HEK293 (cell line): ENCODE data around the gene NIPBL.

Experiments
- CTCF ChIA-PET: fragments of 350-600 bp; formaldehyde crosslinking; extraction: SDS; loops from one replicate; lab custom pipeline; 2021; ENCODE audit warnings: antibody characterized with exemption; lab: Yijun Ruan, JAX
- POLR2A ChIA-PET: fragments of 300-600 bp; formaldehyde crosslinking; extraction: SDS; loops from one replicate; lab custom pipeline; 2020; ENCODE audit warnings: antibody characterized with exemption, inconsistent platforms; lab: Yijun Ruan, JAX
- H3K27ac ChIP-seq: fragments of 200-500 bp; sonication (Bioruptor generic); 2 replicates; pipeline ENCODE4 v1.5.1; 2014; ENCODE audit warnings: low read depth, low read length, control low read depth, inconsistent platforms; ENCODE audit errors: extremely low read depth
- H3K36me3 ChIP-seq, 2 experiments: fragments of 200-500 bp in 1 of 2; sonication (Bioruptor generic) in 1 of 2; 1 replicate in 1 of 2; 2 replicates in 1 of 2; pipeline ENCODE4 v1.5.1; 2014 to 2017; ENCODE audit warnings: inconsistent platforms in 2 of 2, low read length in 2 of 2; ENCODE audit not compliant: control insufficient read depth in 2 of 2, insufficient read depth in 1 of 2
- H3K4me1 ChIP-seq: fragments of 200-500 bp; sonication (Bioruptor generic); 2 replicates; pipeline ENCODE4 v1.5.1; 2014; ENCODE audit warnings: mild to moderate bottlenecking, low read length, inconsistent platforms; ENCODE audit not compliant: control insufficient read depth, insufficient read depth
- H3K4me3 ChIP-seq: 2 replicates; pipeline ENCODE4 v1.5.1; 2011; ENCODE audit warnings: low read depth, mild to moderate bottlenecking, control low read depth, low read length, moderate library complexity
- H3K9me3 ChIP-seq: fragments of 200-500 bp; sonication (Bioruptor generic); 2 replicates; pipeline ENCODE4 v1.5.1; 2014; ENCODE audit warnings: low read depth, low read length, inconsistent platforms; ENCODE audit not compliant: control insufficient read depth, insufficient read depth
- OVOL3 ChIP-seq: fragments of 450-650 bp; formaldehyde crosslinking; IDR thresholded peaks from 2 replicates; pipeline ENCODE4 v1.5.1; 2016; ENCODE audit warnings: missing biosample characterization, missing genetic modification characterization
- PRDM1 ChIP-seq: fragments of 450-650 bp; formaldehyde crosslinking; IDR thresholded peaks from 2 replicates; pipeline ENCODE4; 2016; ENCODE audit warnings: missing biosample characterization, missing genetic modification characterization
- SP7 ChIP-seq: fragments of 450-650 bp; formaldehyde crosslinking; IDR thresholded peaks from 2 replicates; pipeline ENCODE4 v1.5.1; 2016; ENCODE audit warnings: missing biosample characterization, missing genetic modification characterization
- ZNF366 ChIP-seq: fragments of 450-650 bp; formaldehyde crosslinking; conservative IDR thresholded peaks from 2 replicates; pipeline ENCODE4 v1.5.1; 2016; ENCODE audit warnings: missing biosample characterization, missing genetic modification characterization
- ZNF394 ChIP-seq: fragments of 450-650 bp; formaldehyde crosslinking; IDR thresholded peaks from 2 replicates; pipeline ENCODE4 v1.5.1; 2016; ENCODE audit warnings: missing biosample characterization, missing genetic modification characterization, mild to moderate bottlenecking, moderate library complexity, borderline replicate concordance
- ZNF501 ChIP-seq: fragments of 450-650 bp; formaldehyde crosslinking; IDR thresholded peaks from 2 replicates; pipeline ENCODE4 v1.5.1; 2016; ENCODE audit warnings: missing biosample characterization, missing genetic modification characterization
- ZNF571 ChIP-seq: fragments of 450-650 bp; formaldehyde crosslinking; IDR thresholded peaks from 2 replicates; pipeline ENCODE4 v1.5.0; 2017; ENCODE audit warnings: missing biosample characterization, missing genetic modification characterization
- TF ChIP-seq, protein P1 (sequence below): fragments of 450-650 bp; formaldehyde crosslinking; IDR thresholded peaks from 2 replicates; pipeline ENCODE4 v1.5.1; 2017; ENCODE audit warnings: missing biosample characterization, mild to moderate bottlenecking, missing genetic modification characterization, moderate library complexity
- TF ChIP-seq, protein P2 (sequence below): fragments of 450-650 bp; formaldehyde crosslinking; IDR thresholded peaks from 2 replicates; pipeline ENCODE4 v1.5.1; 2017; ENCODE audit warnings: missing biosample characterization, missing genetic modification characterization
- TF ChIP-seq, protein P3 (sequence below): fragments of 450-650 bp; formaldehyde crosslinking; optimal IDR thresholded peaks from 2 replicates; pipeline ENCODE3; 2016; ENCODE audit warnings: missing biosample characterization, mild to moderate bottlenecking, missing genetic modification characterization

NIPBL gene

DNA sequence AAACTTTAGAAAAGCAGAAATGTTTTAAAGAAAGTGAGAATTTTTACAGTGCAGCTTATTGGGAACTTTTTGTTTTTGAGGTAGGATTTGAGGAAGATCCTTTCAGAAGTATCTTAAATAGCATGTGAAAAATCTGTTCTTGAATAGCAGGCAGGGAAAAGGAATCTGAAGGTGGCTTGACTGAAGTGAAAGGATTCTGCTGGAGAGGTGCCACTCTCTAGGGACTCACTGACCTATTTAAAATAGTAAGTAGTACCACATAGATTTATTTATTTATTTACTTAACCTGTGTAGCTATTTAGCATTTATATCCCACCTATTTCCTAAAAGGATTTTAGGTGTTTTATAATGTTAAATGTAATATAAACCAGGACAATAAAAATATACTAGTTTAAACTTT lies 69.1 kb downstream of the NIPBL start:
- CTCF ChIA-PET = interaction anchor here (0.5 to 2.8 kb wide), 12 partner anchors 9 to 938 kb away, joined by 3 to 18 read pairs (median 3); no protein-coding TSS in a partner anchor
- peak; percentile 65 for TF ChIP-seq PRDM1 (tag by site-specific recombination)
- TF ChIP-seq ZNF501 (tag by site-specific recombination) = no peak
- no peak overlapping the region for H3K4me3 ChIP-seq
- H3K27ac ChIP-seq = no peak overlapping the region
- H3K4me1 ChIP-seq = peaks cover 56% of the 10 kb centered on the region
- no peaks in the 10 kb centered on the region for H3K36me3 ChIP-seq
- POLR2A ChIA-PET = interaction anchor here (0.6 to 3.5 kb wide), 2 partner anchors 69 to 330 kb away, joined by 3 to 13 read pairs; partner anchors contain the start of gene NIPBL
- no peaks in the 10 kb centered on the region for H3K9me3 ChIP-seq

DNA sequence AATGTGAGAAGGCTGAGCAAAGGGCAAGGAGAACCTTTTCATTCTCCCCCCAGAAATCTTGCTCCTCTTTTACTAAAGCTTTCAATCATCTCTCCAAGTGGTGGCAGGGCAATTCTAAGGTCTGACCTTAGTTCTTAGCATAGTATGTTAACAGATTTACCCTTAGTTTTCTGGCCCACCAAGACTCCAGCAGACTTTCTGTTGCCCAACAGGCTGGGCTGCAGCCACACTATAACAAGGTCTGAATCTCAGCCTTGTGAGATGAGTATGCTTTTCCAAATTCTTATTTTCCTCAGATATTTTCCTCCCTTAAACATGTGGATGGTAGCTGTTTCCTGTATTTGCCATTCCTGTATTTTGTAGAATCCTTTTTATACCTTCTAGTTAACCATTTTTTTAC lies 69.5 kb downstream of the NIPBL start:
- Histone ChIP-seq H3K36me3 (no peaks in the 10 kb centered on the region), H3K4me1 (peaks cover 56% of the 10 kb centered on the region), H3K4me3 (no peak overlapping the region), H3K9me3 (no peaks in the 10 kb centered on the region), H3K27ac (no peak overlapping the region)
- POLR2A ChIA-PET = interaction anchor here (3.5 kb wide), 1 partner anchor 70 kb away, joined by 13 read pairs; the partner anchor contains the start of gene NIPBL
- CTCF ChIA-PET = interaction anchor here (0.6 to 2.8 kb wide), 12 partner anchors 9 to 217 kb away, joined by 3 to 18 read pairs (median 3); no protein-coding TSS in a partner anchor
- TF ChIP-seq ZNF394 (tag by site-specific recombination) (no peak), OVOL3 (tag by site-specific recombination) (no peak)
- TF ChIP-seq, protein P1, sequence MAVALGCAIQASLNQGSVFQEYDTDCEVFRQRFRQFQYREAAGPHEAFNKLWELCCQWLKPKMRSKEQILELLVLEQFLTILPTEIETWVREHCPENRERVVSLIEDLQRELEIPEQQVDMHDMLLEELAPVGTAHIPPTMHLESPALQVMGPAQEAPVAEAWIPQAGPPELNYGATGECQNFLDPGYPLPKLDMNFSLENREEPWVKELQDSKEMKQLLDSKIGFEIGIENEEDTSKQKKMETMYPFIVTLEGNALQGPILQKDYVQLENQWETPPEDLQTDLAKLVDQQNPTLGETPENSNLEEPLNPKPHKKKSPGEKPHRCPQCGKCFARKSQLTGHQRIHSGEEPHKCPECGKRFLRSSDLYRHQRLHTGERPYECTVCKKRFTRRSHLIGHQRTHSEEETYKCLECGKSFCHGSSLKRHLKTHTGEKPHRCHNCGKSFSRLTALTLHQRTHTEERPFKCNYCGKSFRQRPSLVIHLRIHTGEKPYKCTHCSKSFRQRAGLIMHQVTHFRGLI (tag by site-specific recombination) = peak; percentile 91

DNA sequence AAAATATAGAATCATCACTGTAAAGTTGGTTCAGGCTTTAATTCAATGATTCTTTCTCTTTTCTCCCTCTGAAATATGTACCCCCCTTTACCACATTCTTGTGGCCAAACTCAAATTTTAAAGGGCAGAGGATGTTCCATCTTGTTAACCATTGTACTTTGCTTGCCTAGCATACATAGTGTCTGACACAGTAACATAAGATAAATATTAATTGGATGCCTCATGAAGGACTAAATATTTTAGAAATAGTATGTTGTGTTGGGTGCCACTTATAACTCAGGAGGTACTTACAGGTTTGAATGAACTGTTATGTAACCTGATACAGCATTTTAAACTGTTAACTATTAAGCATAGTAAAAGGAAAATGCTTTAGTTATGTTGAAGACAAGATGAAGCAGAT lies 71.5 kb downstream of the NIPBL start:
- ChIA-PET POLR2A (interaction anchor here (3.5 kb wide), 1 partner anchor 72 kb away, joined by 13 read pairs; the partner anchor contains the start of gene NIPBL), CTCF (interaction anchor here (0.7 kb wide), 1 partner anchor 29 kb away, joined by 3 read pairs; no protein-coding TSS in a partner anchor)
- peaks cover 65% of the 10 kb centered on the region for H3K4me1 ChIP-seq
- no peak overlapping the region for H3K4me3 ChIP-seq
- no peaks in the 10 kb centered on the region for H3K9me3 ChIP-seq
- no peak overlapping the region for H3K27ac ChIP-seq
- no peak for TF ChIP-seq ZNF571 (tag by site-specific recombination)
- 0 out of 2 replicates have a peak, but pooled peaks have one; percentile 18 for TF ChIP-seq SP7 (tag by site-specific recombination)
- 0 out of 2 replicates have a peak, but pooled peaks have one; percentile 17 for TF ChIP-seq ZNF366 (tag by site-specific recombination)
- H3K36me3 ChIP-seq = no peaks in the 10 kb centered on the region

DNA sequence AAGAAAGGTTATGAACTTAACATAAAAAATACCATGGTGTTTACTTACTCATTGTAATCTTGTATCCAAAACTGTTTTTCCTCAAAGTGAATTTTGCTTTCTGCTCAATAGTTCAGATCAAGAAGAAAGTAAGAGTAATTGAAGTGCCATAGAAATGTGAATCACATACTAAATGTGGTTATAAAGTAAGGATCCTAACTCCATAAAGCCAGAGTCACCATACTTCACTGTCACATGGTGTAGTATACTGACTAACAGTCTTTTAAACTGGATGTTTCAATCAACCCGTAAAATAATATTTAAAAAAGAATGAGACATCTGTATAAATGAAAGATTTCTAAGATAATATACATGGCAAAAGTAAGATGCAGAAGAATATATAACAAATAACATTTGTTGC lies 72.1 kb downstream of the NIPBL start:
- Histone ChIP-seq H3K36me3 (no peaks in the 10 kb centered on the region), H3K9me3 (no peaks in the 10 kb centered on the region), H3K27ac (no peak overlapping the region), H3K4me1 (peaks cover 70% of the 10 kb centered on the region), H3K4me3 (no peak overlapping the region)
- ChIA-PET CTCF (interaction anchor here (0.8 to 1.1 kb wide), 2 partner anchors 46 to 57 kb away, joined by 3 to 4 read pairs; no protein-coding TSS in a partner anchor), POLR2A (no interaction called here)
- TF ChIP-seq, protein P2, sequence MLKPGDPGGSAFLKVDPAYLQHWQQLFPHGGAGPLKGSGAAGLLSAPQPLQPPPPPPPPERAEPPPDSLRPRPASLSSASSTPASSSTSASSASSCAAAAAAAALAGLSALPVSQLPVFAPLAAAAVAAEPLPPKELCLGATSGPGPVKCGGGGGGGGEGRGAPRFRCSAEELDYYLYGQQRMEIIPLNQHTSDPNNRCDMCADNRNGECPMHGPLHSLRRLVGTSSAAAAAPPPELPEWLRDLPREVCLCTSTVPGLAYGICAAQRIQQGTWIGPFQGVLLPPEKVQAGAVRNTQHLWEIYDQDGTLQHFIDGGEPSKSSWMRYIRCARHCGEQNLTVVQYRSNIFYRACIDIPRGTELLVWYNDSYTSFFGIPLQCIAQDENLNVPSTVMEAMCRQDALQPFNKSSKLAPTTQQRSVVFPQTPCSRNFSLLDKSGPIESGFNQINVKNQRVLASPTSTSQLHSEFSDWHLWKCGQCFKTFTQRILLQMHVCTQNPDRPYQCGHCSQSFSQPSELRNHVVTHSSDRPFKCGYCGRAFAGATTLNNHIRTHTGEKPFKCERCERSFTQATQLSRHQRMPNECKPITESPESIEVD (tag by site-specific recombination) = peak; percentile 89
- 0 out of 2 replicates have a peak, but pooled peaks have one; percentile 33 for TF ChIP-seq PRDM1 (tag by site-specific recombination)
- TF ChIP-seq, protein P3, sequence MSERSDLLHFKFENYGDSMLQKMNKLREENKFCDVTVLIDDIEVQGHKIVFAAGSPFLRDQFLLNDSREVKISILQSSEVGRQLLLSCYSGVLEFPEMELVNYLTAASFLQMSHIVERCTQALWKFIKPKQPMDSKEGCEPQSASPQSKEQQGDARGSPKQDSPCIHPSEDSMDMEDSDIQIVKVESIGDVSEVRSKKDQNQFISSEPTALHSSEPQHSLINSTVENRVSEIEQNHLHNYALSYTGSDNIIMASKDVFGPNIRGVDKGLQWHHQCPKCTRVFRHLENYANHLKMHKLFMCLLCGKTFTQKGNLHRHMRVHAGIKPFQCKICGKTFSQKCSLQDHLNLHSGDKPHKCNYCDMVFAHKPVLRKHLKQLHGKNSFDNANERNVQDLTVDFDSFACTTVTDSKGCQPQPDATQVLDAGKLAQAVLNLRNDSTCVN (tag by site-specific recombination) = no peak
